ENCODE measurements around the gene AKT3.

The AKT3 gene

DNA sequence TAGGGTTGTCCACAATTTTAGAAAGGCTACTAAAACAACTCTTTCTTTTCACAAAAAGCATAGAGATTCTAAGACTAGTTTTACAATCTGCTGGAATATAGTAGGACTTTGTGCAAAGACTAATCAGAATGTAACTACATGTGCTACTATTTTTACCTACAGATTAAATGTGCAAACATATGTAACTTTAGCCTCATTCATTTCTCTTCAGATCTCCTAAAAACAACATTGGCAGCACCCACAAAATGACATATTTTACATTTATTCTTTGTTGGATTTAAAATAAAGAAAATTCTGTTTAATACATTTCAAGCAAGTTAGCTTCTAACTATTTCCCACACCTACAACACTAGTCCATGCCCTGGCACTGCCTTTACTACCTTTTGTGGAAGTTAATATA lies 292.2 kb downstream of the AKT3 start:
- DNase-seq (ENCODE audit: low read depth in 2 of 2), result no peak

- no peak for DNase-seq (ENCODE audit: low read depth in 2 of 2)
Measured at GRCh38 chr1:243554686-243555085, 295.4 kb downstream of the AKT3 start.

DNA sequence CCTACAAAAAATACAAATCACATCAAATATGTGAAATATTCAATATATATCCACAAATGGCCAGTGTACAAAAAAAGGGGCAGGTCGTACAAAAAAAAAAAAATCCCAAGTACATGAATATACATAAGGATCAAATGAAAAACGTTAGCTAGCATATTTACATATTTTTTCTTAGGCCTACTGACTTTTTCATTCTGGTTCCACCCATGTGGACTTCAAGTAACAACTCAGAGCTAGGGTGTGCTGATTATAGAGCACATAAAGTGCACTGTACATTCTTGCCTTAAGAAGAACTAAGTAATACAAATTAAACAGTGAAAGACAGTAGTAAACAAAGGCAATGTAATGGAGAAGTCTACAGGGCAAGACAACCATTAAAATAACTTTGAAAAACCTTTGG lies 297.0 kb downstream of the AKT3 start:
- DNase-seq (ENCODE audit: low read depth in 2 of 2), result no peak

DNA sequence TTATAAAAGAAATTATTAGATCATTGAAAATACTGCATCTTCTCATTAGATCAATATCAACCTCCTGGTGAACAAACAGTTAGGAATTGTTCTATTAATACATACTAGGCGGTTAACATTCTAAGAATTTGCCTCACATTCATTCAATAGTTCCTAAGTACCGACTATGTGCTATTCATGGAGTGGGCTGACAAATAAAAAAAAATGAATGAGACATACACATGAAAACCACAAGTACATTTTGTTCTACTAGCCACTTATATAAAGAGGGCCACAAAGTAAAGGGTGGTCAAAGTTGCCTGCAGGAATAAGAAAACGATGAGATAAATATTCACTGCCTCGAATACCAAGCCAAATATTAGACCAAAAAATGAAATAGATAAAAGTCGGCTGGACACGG lies 299.8 kb downstream of the AKT3 start:
- DNase-seq (ENCODE audit: low read depth in 2 of 2), result no peak

- DNase-seq (ENCODE audit: low read depth in 2 of 2), result no peak
Measured at GRCh38 chr1:243549791-243550190, 300.3 kb downstream of the AKT3 start.

DNA sequence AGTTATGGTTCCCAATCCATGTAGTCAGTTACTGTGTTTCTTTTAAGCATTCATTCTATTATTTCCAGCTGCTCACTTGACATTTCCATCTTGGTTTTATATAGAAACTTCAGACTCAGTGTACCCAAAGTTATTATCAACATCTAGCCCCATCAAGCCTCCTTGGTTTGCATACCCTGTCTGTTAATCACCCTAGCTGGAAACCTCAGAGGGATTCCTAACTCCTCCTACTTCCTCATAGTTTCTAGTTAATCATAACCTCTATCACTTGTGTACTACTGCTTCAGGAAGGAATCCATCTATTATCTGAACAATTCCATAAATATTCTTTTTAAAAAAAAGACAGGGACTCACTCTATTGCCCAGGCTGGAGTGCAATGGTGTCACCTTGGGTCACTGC lies 300.9 kb downstream of the AKT3 start:
- no peak for DNase-seq (ENCODE audit: low read depth in 2 of 2)

DNA sequence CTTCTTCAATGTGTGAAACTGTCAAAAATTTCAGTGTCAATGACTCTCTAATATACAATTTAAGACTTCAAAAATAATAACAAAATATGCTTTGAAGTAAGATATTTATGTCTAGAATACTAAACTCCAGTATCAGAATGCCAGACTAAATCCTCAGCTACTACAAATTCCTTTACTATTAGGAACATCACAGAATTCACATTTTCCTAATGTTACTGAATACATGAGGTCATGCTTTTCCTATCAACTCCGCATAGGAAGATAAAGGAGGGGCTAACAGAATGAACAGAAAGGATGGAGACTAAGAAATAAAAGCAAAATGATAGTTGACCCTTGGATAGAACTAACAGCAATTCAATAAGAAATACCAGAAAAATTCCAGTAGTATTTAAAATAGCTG lies 301.5 kb downstream of the AKT3 start:
- DNase-seq (ENCODE audit: low read depth in 2 of 2), result no peak

DNA sequence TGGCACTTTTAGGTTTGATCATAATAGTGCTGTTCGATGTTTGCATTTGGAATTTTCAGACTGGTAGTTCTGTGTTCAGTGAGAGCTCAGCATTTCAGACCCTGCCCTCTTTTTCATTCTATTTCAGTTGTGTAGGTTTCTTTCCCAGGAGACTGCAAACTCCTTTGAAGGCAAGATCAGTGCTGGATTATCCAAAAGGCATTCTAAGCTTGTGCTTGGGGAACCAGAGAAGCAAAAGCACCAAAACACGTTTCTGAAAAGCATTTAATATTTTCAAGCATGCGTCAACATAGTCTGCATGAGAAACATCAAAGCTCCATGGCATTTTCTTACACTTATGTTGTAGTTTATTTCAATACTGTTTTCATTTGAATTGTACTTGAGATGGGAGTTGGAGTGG lies 302.2 kb downstream of the AKT3 start:
- no peak for DNase-seq (ENCODE audit: low read depth in 2 of 2)

DNA sequence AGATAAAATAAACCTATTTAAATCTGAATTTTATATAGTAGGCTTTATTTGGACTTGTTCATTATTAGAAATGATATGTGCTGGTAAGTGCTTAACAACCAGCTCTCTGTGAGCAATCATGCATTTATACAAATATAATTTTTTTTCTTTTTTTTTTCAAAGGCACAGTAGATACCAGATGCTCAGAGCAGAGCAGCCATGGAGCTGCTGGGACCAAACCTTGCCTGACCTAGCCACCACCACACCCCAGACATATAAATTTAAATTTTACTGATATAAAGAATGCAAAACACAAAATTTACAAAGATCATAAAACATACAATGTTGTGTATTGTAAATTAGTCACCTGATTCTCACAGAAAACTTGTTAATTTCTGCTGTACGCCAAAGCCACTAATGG lies 303.6 kb downstream of the AKT3 start:
- DNase-seq (ENCODE audit: low read depth in 2 of 2), result no peak

GRCh38 chr1:243543501-243543900 lies 306.5 kb downstream of the AKT3 start:
- no peak for DNase-seq (ENCODE audit: low read depth in 2 of 2)

GRCh38 chr1:243542739-243543415 lies 307.2 kb downstream of the AKT3 start:
- no peak for DNase-seq (ENCODE audit: low read depth in 2 of 2)

- DNase-seq (ENCODE audit: low read depth in 2 of 2), result no peak
Measured at GRCh38 chr1:243539636-243540035, 310.4 kb downstream of the AKT3 start.

DNA sequence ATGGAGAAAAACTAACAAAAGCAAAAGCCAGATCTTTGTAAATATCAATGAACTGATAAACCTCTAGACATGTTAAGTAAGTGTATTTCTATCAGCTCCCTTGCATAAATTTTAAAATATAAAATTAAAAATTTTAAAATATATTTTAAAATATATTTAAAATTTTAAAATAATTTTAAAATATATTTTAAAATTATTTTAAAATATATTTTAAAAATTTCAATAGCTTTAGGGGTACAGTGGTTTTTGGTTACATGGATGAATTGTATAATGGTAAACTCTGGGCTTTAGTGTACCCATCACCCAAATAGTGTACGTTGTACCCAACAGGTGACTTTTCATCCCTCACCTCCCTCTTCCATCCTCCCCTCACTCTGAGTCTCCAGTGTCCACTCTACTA lies 315.0 kb downstream of the AKT3 start:
- DNase-seq (ENCODE audit: low read depth in 2 of 2), result no peak

DNA sequence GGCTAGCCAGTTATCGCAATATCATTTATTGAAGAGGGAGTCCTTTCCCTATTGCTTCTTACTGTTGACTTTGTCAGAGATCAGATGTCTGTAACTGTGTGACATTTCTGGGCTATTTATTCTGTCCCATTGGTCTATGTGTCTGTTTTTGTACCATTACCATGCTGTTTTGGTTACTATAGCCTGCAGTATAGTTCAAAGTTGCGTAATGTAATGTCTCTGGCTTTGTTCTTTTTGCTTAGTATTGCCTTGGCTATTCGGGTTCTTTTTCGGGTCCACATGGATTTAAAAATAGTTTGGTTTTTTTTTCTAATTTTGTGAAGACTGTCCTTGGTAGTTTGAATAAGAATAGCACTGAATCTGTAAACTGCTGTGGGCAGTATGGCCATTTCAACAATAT lies 320.5 kb downstream of the AKT3 start:
- no peak for DNase-seq (ENCODE audit: low read depth in 2 of 2)

DNA sequence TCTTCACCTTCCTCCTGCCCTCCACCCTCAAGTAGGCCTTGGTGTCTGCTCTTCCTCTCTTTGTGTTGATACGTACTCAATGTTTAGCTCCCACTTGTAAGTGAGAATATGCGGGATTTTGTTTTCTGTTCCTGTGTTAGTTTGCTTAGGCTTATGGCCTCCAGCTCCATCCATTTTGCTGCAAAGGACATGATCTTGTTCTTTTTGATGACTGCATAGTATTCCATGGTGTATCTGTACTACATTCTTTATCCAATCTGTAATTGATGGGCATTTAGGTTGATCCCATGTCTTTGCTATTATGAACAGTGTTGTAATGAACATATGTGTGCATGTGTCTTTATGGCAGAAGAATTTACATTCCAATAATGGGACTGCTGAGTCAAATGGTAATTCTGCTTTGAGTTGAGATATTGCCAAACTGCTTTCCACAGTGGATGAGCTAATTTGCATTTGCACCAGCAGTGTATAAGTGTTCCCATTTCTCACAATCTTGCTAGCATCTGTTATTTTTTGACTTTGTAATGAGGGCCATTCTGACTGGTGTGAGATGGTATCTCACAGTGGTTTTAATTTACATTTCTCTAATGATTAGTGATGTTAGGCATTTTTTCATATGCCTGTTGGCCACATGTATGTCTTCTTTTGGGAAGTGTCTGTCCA lies 321.5 kb downstream of the AKT3 start:
- no peak for DNase-seq (ENCODE audit: low read depth in 2 of 2)

DNA sequence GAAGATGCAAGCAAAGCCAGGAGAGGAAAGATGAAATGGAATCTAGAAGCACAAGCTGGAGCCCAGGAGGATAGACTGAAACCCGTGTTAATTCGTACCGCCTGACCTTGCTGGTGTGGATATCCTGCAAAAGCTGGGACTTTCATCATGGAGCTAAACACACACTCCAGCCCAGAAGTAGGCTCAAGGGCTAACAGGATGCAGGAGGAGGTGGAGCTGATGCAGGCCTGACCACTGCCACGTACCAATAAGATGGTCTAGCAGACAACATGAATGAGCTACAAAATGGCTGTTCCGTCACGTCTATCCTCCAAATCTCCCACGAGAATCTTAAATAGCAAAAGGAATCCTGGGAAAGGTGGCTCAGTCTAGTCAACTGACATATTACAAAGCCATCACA lies 323.9 kb downstream of the AKT3 start:
- no peak for DNase-seq (ENCODE audit: low read depth in 2 of 2)

GRCh38 chr1:243525085-243525487 lies 325.0 kb downstream of the AKT3 start:
- no peak for DNase-seq (ENCODE audit: low read depth in 2 of 2)

GRCh38 chr1:243523766-243524165 lies 326.3 kb downstream of the AKT3 start:
- no peak for DNase-seq (ENCODE audit: low read depth in 2 of 2)

- no peak for DNase-seq (ENCODE audit: low read depth in 2 of 2)
Measured at GRCh38 chr1:243520831-243521230, 329.2 kb downstream of the AKT3 start.

DNA sequence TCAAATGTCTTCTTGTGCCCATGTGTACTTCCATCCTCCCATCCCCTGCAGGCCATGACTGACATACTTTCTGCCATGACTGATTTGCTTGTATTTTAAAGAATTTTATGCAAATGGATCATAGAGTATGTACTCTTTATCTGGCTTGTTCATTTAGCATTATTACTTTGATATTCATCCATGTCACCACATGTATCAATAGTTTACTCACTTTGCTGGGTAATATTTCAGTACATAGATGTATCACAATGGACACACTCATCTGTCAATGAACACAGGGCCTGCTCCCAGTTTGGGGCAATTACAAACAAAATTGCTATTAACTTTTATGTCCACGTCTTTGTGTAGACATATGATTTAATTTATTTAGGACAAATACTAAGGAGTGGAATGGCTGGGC lies 335.1 kb downstream of the AKT3 start:
- no peak for DNase-seq (ENCODE audit: low read depth in 2 of 2)

DNA sequence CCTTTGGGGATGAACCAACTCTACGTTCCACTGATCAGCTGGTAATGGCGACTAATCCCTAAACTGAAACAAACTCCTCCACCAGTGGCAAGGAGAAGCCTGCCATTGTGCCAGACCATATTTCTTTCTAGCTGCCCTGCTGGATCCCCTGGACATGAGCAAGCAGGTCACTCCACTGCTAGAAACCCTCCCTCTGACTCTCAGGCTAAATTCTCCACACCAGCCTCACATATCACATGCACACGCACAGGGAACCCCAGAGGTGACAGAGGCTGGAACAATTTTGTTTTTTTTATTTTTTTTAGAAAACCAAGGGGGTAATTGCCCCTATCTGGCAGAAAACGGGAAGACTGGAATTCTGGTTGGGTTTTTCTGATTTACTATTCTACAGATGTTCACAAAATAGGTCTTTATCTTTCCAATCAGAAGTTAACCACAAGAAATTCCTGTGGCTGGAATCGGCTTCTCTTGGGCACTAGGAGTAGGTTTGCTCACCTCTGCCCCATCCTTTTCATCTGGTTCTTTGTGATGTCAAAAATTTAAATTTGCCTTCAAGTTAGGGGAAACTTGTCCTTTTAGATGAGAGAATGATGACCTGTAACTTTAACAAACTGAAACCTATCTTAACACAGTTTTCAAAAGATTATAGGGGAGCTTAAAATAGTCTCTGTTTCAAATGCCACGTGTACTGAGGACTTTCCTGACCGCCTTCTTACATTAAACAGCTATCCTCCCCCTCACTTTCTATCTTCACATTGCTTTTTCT lies 336.1 kb downstream of the AKT3 start:
- DNase-seq (ENCODE audit: low read depth in 2 of 2), result no peak

- DNase-seq (ENCODE audit: low read depth in 2 of 2), result no peak
Measured at GRCh38 chr1:243510928-243511327, 339.1 kb downstream of the AKT3 start.

GRCh38 chr1:243508943-243509342 lies 341.1 kb downstream of the AKT3 start:
- DNase-seq (ENCODE audit: low read depth in 2 of 2), result no peak
